CD1c-positive myeloid dendritic cell (primary cell): ENCODE data around the gene ERBB2.
"Not testable (repeated sequence)": the region's sequence is repeated elsewhere in the genome, so short reads cannot be mapped to it uniquely, and the experiment has no call there.

Experiments used
- DNase-seq: peaks from one replicate; pipeline ENCODE4 v3.0.0-alpha.2; 2016; ENCODE audit errors: extremely low spot score

ERBB2 gene

DNA sequence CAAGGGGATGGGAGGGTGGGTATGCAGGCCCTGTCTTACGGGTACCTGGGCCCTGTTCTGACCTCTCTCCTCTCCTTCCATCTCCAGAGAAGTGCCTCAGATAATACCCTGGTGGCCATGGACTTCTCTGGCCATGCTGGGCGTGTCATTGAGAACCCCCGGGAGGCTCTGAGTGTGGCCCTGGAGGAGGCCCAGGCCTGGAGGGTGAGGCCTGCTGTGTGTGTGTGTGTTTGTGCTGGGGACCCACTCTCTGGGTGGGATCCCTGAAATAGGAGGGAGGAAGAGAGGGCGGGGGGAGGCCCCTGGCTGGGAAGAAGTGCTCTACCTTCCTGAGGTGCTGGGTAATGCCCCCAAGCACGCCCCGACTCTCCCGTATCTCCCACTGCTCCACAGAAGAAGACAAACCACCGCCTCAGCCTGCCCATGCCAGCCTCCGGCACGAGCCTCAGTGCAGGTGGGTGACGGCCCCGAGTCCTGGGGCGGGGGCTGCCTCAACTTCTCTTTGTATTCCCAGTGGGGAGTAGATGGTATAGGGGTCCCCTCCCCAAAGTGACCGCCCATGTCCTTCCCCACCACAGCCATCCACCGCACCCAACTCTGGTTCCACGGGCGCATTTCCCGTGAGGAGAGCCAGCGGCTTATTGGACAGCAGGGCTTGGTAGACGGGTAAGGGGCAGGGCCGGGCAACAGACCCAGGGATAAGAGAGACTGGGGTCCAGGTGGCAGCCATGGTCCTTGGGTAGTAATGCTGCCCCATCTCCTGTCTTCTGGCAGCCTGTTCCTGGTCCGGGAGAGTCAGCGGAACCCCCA is 45.7 kb downstream of the ERBB2 start:
- DNase-seq = no peak

DNA sequence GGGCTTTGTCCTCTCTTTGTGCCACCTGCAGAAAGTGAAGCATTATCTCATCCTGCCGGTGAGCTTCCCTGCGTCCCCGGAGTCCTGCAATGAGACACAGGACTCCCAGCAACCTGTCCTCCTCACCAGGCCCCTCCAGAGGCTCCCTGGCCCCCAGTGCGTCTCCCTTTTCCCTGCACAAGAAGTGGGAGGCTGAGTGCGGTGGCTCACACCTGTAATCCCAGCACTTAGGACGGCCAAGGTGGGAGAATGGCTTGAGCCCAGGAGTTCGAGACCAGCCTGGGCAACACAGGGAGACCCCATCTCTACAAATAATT is 46.2 kb downstream of the ERBB2 start:
- no peak for DNase-seq

DNA sequence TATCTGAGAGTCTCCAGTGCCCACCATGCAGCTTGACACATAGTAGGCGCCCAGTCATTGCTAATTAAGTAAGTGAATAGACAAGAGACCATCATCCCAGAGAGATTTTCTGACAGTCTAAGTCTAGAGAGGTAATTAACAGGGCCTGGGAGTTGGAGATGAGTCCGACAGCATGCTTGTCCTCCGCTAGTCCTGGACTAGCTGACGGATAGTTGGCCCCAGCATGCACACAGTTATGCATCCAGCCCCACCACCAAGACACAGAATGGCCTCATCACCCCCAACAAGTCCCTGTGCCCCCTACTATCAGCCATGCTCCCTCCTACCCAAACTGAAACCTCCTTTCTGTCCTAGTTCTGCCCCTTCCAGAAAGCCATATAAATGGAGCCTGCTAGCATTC is 47.9 kb downstream of the ERBB2 start:
- no peak for DNase-seq

DNA sequence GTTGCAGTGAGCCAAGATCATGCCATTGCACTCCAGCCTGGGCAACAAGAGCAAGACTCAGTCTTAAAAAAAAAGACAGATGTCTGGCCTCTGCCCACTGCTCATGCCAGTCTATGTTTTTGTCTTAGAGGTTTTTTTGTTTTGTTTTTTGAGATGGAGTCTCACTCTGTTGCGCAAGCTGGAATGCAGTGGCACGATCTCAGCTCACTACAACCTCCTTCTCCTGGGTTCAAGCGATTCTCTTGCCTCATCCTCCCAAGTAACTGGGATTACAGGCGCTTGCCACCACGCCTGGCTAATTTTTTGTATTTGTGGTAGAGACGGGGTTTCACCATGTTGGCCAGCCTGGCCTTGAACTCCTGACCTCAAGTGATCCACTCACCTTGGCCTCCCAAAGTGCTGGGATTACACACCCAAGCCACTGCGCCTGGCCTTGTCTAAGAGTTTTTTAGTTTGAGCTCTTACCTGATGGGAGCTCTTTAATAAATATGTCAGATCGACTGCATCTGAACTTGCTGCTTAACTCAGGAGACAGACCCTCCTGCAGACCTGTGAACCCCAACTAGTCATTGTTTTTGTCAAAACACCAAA is 48.7 kb downstream of the ERBB2 start:
- not testable (repeated sequence) for DNase-seq

DNA sequence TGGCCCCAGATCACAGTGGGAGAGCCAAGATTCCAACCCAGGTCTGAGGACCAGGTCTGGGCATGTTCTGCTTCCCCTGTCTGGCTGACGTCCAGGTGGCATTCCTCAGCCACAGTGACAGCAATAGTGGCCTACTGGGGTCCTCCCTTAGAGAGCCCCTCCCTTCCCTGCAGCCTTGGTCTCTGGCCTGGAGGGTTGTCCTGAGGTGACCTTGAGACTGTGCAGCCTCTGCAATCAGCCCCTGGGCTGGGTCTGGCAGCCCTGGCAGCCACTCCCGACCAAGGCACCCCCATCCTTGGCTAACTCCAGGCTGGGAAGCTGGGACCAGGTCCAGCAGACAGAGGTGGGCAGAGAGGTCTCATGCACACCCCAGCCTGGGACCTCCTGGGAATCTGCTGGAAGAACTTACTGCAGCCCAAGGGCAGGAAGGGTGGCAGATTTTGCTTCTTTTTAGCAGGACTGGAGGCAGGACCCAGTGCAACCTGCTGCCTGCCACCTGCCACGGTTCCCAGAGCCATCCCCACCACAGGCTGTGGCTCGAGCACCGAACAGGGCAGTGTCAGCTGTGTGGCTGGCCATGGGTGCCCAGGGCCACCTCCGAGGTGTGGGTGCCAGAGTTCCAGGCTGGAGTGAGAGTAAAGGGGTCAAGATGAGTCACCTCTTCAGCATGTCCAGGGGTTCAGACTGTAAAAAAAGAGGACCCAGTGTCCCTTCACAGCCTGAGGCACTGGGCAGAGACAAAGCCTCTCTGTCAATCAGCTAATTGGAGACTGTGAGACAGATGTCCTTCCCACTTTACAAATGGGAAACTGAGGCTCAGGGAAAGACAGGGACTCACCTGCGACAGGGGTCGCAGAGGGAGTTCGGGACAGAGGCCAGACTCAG is 50.5 kb downstream of the ERBB2 start:
- DNase-seq = no peak

DNA sequence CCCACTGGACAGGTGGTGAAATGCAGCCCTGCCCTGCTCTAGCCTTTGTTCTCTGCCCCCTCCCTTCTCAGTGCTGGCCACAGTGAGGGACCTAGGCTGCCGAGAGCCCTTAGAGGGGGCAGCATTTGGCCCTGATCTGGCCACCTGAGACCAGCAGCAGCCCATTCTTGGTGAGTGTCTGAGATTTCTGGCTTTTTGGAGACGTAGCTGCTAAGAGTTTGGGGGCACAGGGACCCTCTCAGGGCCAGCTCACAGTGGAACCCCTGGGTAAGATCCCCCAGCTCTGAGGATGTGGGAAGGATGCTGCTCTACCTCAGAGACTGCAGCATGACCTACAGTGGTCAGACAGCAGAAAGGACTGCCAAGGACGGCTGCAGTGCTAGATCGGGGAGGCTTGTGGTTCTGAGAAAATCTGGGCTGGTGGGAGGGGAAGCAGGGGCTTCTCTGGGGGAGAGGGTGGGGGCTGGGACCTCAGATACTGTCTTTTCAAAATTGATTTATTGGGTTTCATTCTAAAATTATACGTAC is 51.2 kb downstream of the ERBB2 start:
- DNase-seq = no peak

DNA sequence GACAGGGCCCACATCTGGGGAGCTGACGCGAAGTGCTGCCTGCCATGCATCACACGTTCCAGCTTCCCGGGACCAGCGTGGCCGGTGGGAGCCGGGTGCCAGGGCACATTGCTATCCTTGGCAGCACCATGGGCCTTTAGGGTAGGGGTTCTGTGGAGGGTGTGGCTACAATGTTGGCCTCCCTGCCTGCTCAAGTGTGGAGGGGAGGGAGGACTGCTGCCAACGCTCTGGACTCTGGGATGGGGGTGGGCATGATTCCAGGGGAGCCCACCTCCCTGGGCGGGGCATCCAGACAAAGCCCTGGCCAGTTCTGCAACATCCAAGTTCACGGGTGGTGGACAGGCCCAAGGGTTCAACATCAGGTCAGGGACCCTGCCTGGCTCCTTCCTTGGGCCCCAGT is 51.8 kb downstream of the ERBB2 start:
- DNase-seq = no peak

DNA sequence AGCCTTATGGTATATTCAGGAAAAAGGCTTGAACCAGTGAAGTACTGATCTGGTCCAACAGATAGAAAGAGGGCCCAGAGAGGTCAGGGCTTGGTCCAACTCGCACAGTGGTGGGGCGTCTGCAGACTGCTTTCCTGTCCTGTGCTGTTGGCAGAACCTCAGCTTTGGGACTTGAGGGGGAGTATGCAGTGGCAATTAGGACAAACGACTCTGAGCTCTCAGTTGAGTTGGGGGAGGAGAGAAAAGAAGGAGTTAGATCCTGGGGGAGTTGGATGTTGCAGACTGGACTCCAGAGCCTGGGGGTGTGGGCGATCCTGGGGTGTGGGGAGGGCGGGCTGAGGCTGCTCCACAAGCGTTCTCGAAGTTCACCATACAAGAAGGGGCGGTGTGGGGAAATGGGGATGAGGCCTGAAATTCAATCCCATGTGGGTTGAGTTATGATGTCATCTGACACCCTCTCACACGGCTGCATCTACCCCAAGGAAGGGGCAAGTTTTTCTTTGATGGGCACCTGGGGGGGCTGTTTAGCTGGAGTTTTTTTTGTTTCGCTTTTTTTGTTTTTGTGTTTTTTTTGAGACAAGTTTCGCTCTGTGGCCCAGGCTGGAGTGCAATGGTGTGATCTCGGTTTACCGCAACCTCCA is 52.5 kb downstream of the ERBB2 start:
- no peak for DNase-seq

DNA sequence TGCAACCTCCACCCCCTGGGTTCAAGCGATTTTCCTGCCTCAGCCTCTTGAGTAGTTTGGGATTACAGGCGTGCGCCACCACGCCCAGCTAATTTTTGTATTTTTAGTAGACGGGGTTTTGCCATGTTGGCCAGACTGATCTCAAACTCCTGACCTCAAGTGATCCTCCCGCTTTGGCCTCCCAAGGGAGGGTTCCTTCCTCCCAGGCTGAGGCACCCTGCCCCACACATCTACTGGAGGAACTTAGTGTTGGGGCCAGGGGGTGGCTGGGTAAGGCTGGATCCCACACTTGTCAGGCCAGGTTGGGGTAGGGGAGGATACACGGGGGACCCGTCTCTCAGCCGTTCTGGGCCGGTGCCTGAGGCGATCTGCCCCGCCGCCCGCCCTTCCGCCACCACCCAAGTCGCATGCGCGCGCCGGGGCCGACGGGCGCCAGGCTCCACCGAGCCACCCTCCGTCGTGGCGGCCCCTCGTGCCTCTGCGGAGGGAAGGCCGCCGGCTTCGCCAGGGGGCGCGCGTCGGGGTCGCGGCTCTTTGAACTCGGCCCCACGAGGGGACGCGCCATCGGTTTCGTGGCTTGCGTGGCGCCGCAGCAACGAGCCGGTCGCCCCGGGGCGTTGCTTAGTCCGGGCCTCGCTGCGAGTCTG is 53.8 kb downstream of the ERBB2 start:
- no peak for DNase-seq

DNA sequence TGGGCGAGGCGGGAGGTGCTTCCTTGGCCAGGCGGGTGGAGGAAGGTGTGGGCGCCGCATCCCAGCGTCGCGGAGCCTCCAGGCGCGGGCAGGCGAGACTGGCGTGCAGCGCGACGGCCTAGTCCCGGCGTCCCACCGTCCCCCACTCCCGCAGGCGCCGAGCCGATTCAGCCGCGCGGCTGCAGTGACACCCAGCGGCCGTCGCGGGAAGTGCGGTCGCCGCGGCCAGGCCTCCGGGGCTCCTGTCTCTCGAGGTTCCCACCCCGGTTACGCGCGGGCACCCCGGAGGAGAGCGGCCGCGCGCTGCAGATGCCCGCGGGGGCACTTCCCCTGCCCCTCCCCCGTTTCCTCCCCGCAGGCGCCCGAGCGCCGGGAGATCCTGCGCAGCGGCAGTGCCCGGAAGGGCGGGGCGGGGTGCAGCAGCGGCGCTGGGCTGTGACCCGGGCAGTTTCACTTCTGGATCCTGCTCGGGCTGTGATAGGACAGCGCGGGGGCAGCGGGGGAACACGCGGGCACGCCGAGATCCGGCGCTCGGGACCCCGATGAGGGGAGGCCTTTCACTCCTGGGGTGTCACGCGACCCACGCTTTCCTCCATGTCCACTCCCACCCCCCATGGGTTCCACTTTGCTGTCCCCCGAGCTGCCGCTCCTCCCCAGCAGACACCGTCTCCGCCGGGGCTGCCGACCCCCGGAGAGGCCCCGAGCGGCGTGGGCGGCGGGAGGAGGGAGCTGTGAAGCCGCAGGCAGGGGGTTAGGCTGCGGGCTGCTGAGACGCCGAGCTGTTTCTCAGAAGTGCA is 54.5 kb downstream of the ERBB2 start:
- DNase-seq = peak; percentile 98

DNA sequence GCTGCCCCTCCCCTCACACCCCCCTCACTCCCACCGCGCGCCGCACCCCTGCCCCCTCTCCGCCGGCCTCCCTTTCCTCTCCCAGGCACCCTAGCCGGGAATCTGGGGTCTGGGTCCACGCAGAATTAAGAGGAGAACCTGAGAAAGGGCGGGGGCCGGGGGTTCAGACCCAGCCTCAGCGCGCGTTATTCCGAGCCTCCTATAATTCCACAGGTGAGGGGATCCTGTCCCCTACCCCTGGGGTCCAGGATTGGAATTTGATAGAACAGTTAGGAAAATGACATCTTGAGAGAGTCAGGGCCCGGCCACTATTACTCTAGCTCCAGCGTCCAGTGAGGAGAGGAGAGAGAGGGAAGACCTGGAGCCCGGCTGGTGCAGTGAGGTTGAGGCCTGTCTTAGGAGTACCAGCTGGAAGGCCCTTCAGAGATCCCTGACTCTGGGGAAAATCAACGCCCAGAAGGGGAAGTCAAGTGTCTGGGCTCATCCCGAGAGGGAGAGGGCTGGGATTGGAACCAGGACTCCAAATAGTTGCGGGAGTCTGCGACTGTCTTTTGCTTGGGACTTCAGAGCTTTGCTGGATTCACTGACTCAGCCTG is 55.2 kb downstream of the ERBB2 start:
- peak; percentile 32 for DNase-seq

DNA sequence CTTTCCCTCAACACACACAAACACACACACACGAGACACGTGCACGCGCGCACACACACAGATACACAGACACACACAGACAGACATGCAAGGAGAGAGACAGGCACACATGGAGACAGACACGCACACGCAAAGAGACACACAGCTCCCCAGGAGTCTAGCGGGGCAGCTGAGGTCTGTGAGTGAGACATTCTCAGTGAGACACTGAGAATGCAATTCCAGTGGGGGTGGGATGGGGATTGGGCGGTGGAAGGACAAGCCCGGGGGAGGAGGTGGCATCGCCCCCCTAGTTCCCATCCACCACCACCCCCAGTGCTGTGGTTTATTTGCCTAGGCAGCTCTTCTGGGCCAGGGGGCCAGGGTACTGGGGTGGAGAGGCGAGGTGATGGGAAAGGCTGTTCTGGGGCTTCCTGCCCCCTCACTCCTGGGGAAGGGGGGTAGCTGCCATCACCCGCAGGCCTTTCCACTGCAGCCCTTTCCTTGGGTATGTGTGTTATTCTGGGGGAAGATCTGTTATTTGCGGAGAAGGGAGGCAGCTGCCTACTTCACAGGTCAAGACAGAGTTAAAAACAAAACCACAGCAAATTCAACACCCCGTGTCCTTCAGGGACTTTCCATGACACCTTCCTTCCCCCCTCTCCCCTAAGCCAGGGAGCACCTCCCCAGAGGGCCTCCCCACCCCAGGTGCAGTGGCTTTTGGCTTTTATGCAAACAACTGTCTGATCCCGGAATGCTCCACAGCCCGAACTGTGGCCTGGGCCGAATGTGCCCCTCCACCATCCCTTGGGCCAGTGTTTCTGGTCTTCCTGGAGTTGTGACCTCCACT is 55.9 kb downstream of the ERBB2 start:
- DNase-seq = peak; percentile 23

DNA sequence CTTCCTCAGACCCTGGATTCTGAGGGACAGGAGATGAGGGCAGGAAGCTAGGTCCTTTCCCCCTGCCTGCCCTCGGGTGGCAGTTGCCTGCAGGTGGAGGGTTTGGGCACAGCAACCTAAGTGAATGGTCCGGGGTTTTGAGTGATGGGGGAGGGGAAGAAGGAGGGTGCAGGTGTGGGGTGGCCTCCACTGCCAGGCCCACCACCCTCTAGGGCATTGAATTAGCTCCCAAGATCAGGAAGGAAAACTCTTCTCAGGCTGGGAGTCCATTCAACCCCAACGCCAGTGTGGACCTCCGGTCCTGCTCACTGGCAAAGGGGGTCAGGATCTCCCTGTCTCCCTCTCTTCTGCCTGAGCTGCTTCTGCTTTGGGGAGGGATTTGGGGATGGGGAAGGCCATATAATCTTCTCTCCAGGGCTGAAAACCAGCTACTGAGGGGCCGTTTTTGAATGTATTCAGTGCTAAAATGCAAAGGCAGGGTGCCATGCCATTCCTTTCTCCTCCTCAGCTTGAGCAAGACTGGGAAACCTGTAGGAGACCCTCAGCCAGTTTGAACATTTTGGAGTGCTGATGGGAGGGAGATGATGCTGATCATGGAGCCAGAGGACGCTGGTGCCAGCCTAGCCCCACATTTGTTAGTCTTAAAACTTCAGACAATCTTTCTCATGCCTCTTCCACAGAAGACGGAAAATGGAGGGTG is 56.7 kb downstream of the ERBB2 start:
- no peak for DNase-seq

DNA sequence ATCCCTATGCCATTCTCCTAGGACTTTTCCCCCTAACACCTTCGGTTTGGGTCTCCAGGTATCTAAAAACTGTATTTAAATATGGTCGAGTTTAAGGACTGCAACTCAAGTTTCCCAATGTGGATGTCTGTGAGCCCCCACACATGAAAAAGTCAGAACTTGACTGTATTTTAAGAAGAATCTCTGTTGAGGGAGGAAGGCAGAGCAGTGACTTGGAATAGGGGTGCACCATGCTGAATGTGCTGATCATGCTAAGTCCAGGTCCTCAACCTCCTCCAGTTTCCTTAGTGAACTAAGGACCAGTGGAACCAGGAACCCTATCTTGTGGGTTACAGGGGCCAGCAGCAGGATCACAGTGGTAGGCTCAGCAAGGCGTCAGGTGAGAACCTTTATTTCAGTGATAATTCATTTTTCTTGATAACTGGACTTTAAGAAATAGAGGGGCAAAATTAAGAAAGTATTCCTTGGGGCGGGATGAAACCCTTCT is 57.4 kb downstream of the ERBB2 start:
- no peak for DNase-seq

DNA sequence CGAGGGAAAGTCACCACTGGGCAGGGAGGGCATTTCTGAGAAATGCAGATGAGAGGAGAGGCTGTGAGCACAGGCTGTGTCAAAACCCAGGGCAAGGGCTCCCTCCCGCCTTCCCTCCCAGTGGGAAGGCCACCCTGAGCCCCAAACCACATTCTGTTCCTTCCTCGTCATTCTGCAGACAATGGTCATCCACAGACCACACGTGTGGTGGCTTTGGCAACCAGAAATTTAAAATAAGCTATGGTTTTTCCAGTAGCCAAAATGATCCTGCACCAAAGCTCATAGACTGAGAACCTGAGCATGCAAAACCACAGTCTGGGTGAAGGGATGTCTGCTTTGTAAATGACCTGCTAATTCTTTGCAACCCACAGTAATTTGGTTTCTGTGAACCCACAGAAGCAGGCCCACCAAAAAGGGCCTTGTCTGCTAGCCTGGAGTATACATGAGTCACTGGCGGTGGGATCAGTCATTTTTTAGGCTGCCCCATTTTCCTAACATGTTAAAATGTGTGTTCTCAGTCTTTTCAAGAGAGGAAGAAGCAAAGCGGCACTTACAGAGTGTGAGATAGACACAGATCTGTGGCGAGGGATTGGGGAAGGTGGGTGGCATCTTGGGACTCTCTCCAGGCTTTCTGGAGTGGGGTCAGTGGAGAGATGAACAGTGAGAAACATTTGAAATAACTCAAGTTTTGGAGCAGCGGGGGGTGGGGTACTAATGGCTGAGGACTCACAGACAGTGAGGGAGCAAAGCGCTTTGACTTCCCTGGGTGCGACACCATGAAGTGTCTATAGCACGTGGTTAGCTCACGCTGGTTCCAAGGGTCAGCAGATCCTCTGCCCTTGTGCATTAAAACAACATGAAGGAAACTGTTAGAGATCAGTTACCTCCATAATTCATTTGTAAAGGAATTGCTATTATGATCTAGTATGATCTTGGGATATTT is 58.3 kb downstream of the ERBB2 start:
- peak; percentile 7 for DNase-seq

DNA sequence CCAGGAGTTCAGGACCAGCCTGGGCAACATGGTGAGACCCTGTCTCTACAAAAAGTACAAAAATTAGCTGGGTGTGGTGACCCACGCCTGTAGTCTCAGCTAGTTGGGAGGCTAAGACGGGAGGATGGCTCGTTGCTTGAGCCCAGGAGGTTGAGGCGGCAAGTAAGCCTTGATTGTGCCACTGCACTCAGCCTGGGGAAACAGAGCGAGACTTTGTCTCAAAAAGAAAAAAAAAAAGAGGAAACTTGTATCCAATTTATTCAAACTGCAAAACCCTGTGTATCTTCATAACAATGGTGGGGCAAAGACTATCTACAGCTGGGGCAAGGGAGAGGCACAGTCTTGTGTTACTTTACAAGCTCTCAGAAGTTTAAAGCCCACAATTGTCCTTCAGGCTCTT is 59.3 kb downstream of the ERBB2 start:
- no peak for DNase-seq

DNA sequence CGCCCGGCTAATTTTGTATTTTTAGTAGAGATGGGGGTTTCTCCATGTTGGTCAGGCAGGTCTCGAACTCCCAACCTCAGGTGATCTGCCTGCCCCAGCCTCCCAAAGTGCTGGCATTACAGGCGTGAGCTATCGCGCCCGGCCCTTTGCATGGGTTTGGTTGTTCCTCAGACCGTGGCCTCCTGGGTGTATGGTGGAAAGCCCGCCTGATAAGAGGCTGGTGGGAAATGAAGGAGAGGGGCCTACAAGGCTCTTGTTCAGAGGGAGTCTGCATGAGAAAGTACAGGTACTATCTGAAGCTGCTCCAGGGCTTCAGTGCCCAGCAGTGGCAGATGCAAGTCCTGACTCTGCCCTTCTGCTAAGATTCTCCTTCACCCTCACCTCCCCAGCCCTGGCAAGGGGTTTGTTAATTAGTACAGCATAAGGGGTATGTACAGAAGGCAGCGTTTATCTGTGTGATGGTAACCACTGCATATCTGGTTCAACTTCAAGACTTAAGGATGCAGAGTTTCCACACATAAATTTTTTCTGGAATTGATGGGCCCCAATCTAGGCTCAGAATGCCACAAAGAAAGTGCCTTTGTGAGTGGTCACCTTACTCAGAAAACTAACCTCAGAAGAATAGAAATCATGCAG is 62.1 kb downstream of the ERBB2 start:
- no peak for DNase-seq
